Stimulated activated CD8-positive, alpha-beta memory T cell treated with anti-CD3 and anti-CD28 coated beads, Interleukin-4, amount 100 ng/mL, for 24 hours (primary cell): ENCODE data around the gene ACAA2.

Experiments used
- DNase-seq: peaks from one replicate; pipeline ENCODE4 v3.0.0-alpha.2; 2020; ENCODE audit warnings: low read depth

Gene ACAA2

GRCh38 chr18:49739275-49739674 is 74.1 kb downstream of the ACAA2 start:
- DNase-seq, result no peak

- no peak for DNase-seq
Measured at GRCh38 chr18:49738721-49739120, 74.6 kb downstream of the ACAA2 start.

- DNase-seq, result no peak
Measured at GRCh38 chr18:49734836-49735235, 78.5 kb downstream of the ACAA2 start.

- no peak for DNase-seq
Measured at GRCh38 chr18:49733896-49734585, 79.3 kb downstream of the ACAA2 start.

- DNase-seq, result no peak
Measured at GRCh38 chr18:49733321-49733720, 80.0 kb downstream of the ACAA2 start.
